H9 (cell line): ENCODE measurements around the gene ZNF780A. TPM values are rescaled to one million over a fixed set of nuclear protein-coding genes. Genes with fewer than 3 reads are reported as not detected.
"Not testable (repeated sequence)": the region's sequence is repeated elsewhere in the genome, so short reads cannot be mapped to it uniquely, and the experiment has no call there.

Source experiments
- DNase-seq: peaks from one replicate; pipeline ENCODE4 v3.0.0-alpha.2; 2017
- H2AFZ ChIP-seq: one replicate; pipeline ENCODE4 v1.6.1; 2013; ENCODE audit warnings: mild to moderate bottlenecking, low read length, control low read depth, moderate library complexity
- H2AK5ac ChIP-seq: 2 replicates; pipeline ENCODE4 v1.6.1; 2013; ENCODE audit warnings: low read length, control low read depth, mixed read lengths; ENCODE audit not compliant: insufficient read length
- H2BK120ac ChIP-seq: one replicate; pipeline ENCODE4 v1.6.1; 2013; ENCODE audit warnings: low read depth, mild to moderate bottlenecking, low read length, control low read depth, inconsistent platforms; ENCODE audit not compliant: poor library complexity, severe bottlenecking
- H2BK12ac ChIP-seq: 2 replicates; pipeline ENCODE4 v1.6.1; 2013; ENCODE audit warnings: low read length, control low read depth, mixed read lengths, low read depth; ENCODE audit not compliant: insufficient read length
- H2BK15ac ChIP-seq: 2 replicates; pipeline ENCODE4 v1.6.1; 2013; ENCODE audit warnings: low read depth, low read length, control low read depth
- H2BK20ac ChIP-seq: one replicate; pipeline ENCODE4 v1.6.1; 2013; ENCODE audit warnings: low read depth, mild to moderate bottlenecking, low read length, control low read depth, inconsistent platforms; ENCODE audit not compliant: poor library complexity, severe bottlenecking
- H2BK5ac ChIP-seq: 2 replicates; pipeline ENCODE4 v1.6.1; 2013; ENCODE audit warnings: low read length, control low read depth, mixed read lengths; ENCODE audit not compliant: insufficient read length
- H3K14ac ChIP-seq: 2 replicates; pipeline ENCODE4 v1.6.1; 2013; ENCODE audit warnings: low read length, control low read depth; ENCODE audit not compliant: insufficient read depth
- H3K18ac ChIP-seq: 2 replicates; pipeline ENCODE4 v1.6.1; 2013; ENCODE audit warnings: low read depth, mild to moderate bottlenecking, mixed read lengths, low read length, control low read depth; ENCODE audit not compliant: insufficient read length
- H3K23ac ChIP-seq: 2 replicates; pipeline ENCODE4 v1.6.1; 2013; ENCODE audit warnings: low read length, control low read depth, mixed read lengths, low read depth; ENCODE audit not compliant: insufficient read length
- H3K23me2 ChIP-seq: 2 replicates; pipeline ENCODE4 v1.6.1; 2013; ENCODE audit warnings: low read depth, mild to moderate bottlenecking, mixed read lengths, low read length, control low read depth; ENCODE audit not compliant: insufficient read length, poor library complexity, severe bottlenecking
- H3K27ac ChIP-seq: 2 replicates; pipeline ENCODE4 v1.5.1; 2013; ENCODE audit warnings: low read length, control low read depth, mixed read lengths, low read depth; ENCODE audit not compliant: insufficient read length
- H3K27me3 ChIP-seq: 2 replicates; pipeline ENCODE4 v1.6.1; 2013; ENCODE audit warnings: low read length, control low read depth, inconsistent platforms; ENCODE audit not compliant: insufficient read depth
- H3K4ac ChIP-seq: 2 replicates; pipeline ENCODE4 v1.6.1; 2013; ENCODE audit warnings: low read depth, mild to moderate bottlenecking, control low read depth, inconsistent platforms, low read length, moderate library complexity
- H3K4me1 ChIP-seq: 2 replicates; pipeline ENCODE4 v1.6.1; 2013; ENCODE audit warnings: low read length, control low read depth, inconsistent platforms; ENCODE audit not compliant: insufficient read depth
- H3K4me2 ChIP-seq: 2 replicates; pipeline ENCODE4 v1.6.1; 2013; ENCODE audit warnings: low read length, control low read depth, mixed read lengths; ENCODE audit not compliant: insufficient read length, insufficient read depth
- H3K56ac ChIP-seq: 2 replicates; pipeline ENCODE4 v1.6.1; 2013; ENCODE audit warnings: low read depth, mild to moderate bottlenecking, mixed read lengths, low read length, control low read depth; ENCODE audit not compliant: insufficient read length
- H3K79me1 ChIP-seq: 2 replicates; pipeline ENCODE4 v1.6.1; 2013; ENCODE audit warnings: low read depth, mild to moderate bottlenecking, moderate library complexity, low read length, control low read depth, inconsistent platforms; ENCODE audit not compliant: insufficient read depth, poor library complexity, severe bottlenecking
- H3K79me2 ChIP-seq: 2 replicates; pipeline ENCODE4 v1.6.1; 2013; ENCODE audit warnings: low read length, control low read depth, inconsistent platforms; ENCODE audit not compliant: insufficient read depth
- H3K9ac ChIP-seq: 2 replicates; pipeline ENCODE4 v1.6.1; 2013; ENCODE audit warnings: low read length, control low read depth, mixed read lengths; ENCODE audit not compliant: insufficient read length; ENCODE audit errors: extremely low read depth
- H3K9me3 ChIP-seq: one replicate; pipeline ENCODE4 v1.6.1; 2013; ENCODE audit warnings: low read depth, low read length, inconsistent platforms; ENCODE audit not compliant: control insufficient read depth
- H3T11ph ChIP-seq: one replicate; pipeline ENCODE4 v1.6.1; 2013; ENCODE audit warnings: mild to moderate bottlenecking, low read length, control low read depth, inconsistent platforms
- H4K20me1 ChIP-seq: one replicate; pipeline ENCODE4 v1.6.1; 2013; ENCODE audit not compliant: control insufficient read depth, insufficient read length, insufficient read depth
- H4K5ac ChIP-seq: 2 replicates; pipeline ENCODE4 v1.6.1; 2013; ENCODE audit warnings: low read depth, mild to moderate bottlenecking, mixed read lengths, low read length, control low read depth; ENCODE audit not compliant: insufficient read length
- H4K8ac ChIP-seq: replicated peaks from 2 replicates; pipeline ENCODE4 v1.6.1; 2013; ENCODE audit warnings: low read length, control low read depth, mixed read lengths, low read depth; ENCODE audit not compliant: insufficient read length
- H4K91ac ChIP-seq: 2 replicates; pipeline ENCODE4 v1.6.1; 2013; ENCODE audit warnings: low read depth, mild to moderate bottlenecking, moderate library complexity, mixed read lengths, low read length, control low read depth; ENCODE audit not compliant: insufficient read length
- H3K27ac Mint-ChIP-seq, 3 experiments: 2 replicates in 2 of 3; 3 replicates in 1 of 3; pipeline ENCODE4 v1.8.0; 2020 to 2021; ENCODE audit warnings: mixed read lengths in 3 of 3, mild to moderate bottlenecking in 1 of 3, moderate library complexity in 1 of 3
- H3K27me3 Mint-ChIP-seq: 2 replicates; pipeline ENCODE4 v1.8.0; 2021; ENCODE audit warnings: low read depth, mild to moderate bottlenecking, moderate library complexity, mixed read lengths
- H3K36me3 Mint-ChIP-seq, 3 experiments: 2 replicates in 2 of 3; 3 replicates in 1 of 3; pipeline ENCODE4 v1.8.0; 2020 to 2021; ENCODE audit warnings: low read depth in 3 of 3, mixed read lengths in 3 of 3; ENCODE audit not compliant: insufficient read depth in 1 of 3
- H3K4me1 Mint-ChIP-seq, 2 experiments: 2 replicates each; pipeline ENCODE4 v1.8.0; 2020; ENCODE audit warnings: mixed read lengths in 2 of 2
- H3K4me3 Mint-ChIP-seq, 2 experiments: 2 replicates in 1 of 2; 3 replicates in 1 of 2; pipeline ENCODE4 v1.8.0; 2020 to 2021; ENCODE audit warnings: mild to moderate bottlenecking in 2 of 2, mixed read lengths in 2 of 2, moderate library complexity in 1 of 2
- H3K9me3 Mint-ChIP-seq, 2 experiments: 2 replicates in 1 of 2; 3 replicates in 1 of 2; pipeline ENCODE4 v1.8.0; 2020; ENCODE audit warnings: mild to moderate bottlenecking in 2 of 2, mixed read lengths in 2 of 2, moderate library complexity in 1 of 2
- WGBS: extraction: QIAGEN DNeasy Blood & Tissue Kit; methylation state at CpG from one replicate; pipeline ENCODE4 v1.1.7; 2013; ENCODE audit warnings: missing lambda C conversion rate, low lambda C conversion rate, mixed read lengths; ENCODE audit not compliant: insufficient read length; ENCODE audit errors: extremely low coverage; 5-methylcytosine and 5-hydroxymethylcytosine counted together
- total RNA-seq: library from RNA; stranded (reverse); gene quantifications from 2 replicates; pipeline ENCODE4 v1.2.1, GENCODE V29; 2021

Gene ZNF780A
- total RNA-seq, 1 experiment from 2014 or later = 16.7 TPM

DNA sequence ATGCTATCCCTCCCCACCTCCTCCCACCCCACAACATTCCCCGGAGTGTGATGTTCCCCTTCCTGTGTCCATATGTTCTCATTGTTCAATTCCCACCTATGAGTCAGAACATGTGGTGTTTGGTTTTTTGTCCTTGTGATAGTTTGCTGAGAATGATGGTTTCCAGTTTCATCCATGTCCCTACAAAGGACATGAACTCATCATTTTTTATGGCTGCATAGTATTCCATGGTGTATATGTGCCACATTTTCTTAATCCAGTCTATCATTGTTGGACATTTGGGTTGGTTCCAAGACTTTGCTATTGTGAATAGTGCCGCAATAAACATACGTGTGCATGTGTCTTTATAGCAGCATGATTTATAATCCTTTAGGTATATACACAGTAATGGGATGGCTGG lies 52.7 kb downstream of the ZNF780A start:
- H4K20me1 ChIP-seq, H3K79me2 ChIP-seq, H3K23ac ChIP-seq, H3K4me3 Mint-ChIP-seq, H3K27ac Mint-ChIP-seq, H2AK5ac ChIP-seq, H2BK20ac ChIP-seq, H3K56ac ChIP-seq, H3K4me1 ChIP-seq, H3K9ac ChIP-seq, DNase-seq, H3K23me2 ChIP-seq, H4K8ac ChIP-seq, H3K27ac ChIP-seq, H3K79me1 ChIP-seq, H4K5ac ChIP-seq, H3K4me2 ChIP-seq, H2BK12ac ChIP-seq, H3T11ph ChIP-seq, H3K27me3 ChIP-seq, H2BK120ac ChIP-seq, H3K14ac ChIP-seq, H3K27me3 Mint-ChIP-seq, H2AFZ ChIP-seq, H3K4ac ChIP-seq, H2BK15ac ChIP-seq, H2BK5ac ChIP-seq, H3K4me1 Mint-ChIP-seq, H4K91ac ChIP-seq, H3K18ac ChIP-seq: not testable (repeated sequence)
- peaks cover 46% of the 10 kb centered on the region for H3K9me3 ChIP-seq
- Mint-ChIP-seq H3K9me3 (peaks cover 69 to 73% of the 10 kb centered on the region in 2 experiments), H3K36me3 (peaks cover 54 to 67% (median 63%) of the 10 kb centered on the region in 3 experiments)
- WGBS = no CpG with 5 or more reads among the region's 3 CpGs
